H9 (cell line): ENCODE data around the gene HECTD1. TPM values are rescaled to one million over a fixed set of nuclear protein-coding genes. Genes with fewer than 3 reads are reported as not detected.

ENCODE experiments used
- DNase-seq: peaks from one replicate; pipeline ENCODE4 v3.0.0-alpha.2; 2017
- H2AFZ ChIP-seq: one replicate; pipeline ENCODE4 v1.6.1; 2013; ENCODE audit warnings: mild to moderate bottlenecking, low read length, control low read depth, moderate library complexity
- H2AK5ac ChIP-seq: 2 replicates; pipeline ENCODE4 v1.6.1; 2013; ENCODE audit warnings: low read length, control low read depth, mixed read lengths; ENCODE audit not compliant: insufficient read length
- H2BK120ac ChIP-seq: one replicate; pipeline ENCODE4 v1.6.1; 2013; ENCODE audit warnings: low read depth, mild to moderate bottlenecking, low read length, control low read depth, inconsistent platforms; ENCODE audit not compliant: poor library complexity, severe bottlenecking
- H2BK12ac ChIP-seq: 2 replicates; pipeline ENCODE4 v1.6.1; 2013; ENCODE audit warnings: low read length, control low read depth, mixed read lengths, low read depth; ENCODE audit not compliant: insufficient read length
- H2BK15ac ChIP-seq: 2 replicates; pipeline ENCODE4 v1.6.1; 2013; ENCODE audit warnings: low read depth, low read length, control low read depth
- H2BK20ac ChIP-seq: one replicate; pipeline ENCODE4 v1.6.1; 2013; ENCODE audit warnings: low read depth, mild to moderate bottlenecking, low read length, control low read depth, inconsistent platforms; ENCODE audit not compliant: poor library complexity, severe bottlenecking
- H2BK5ac ChIP-seq: 2 replicates; pipeline ENCODE4 v1.6.1; 2013; ENCODE audit warnings: low read length, control low read depth, mixed read lengths; ENCODE audit not compliant: insufficient read length
- H3K14ac ChIP-seq: 2 replicates; pipeline ENCODE4 v1.6.1; 2013; ENCODE audit warnings: low read length, control low read depth; ENCODE audit not compliant: insufficient read depth
- H3K18ac ChIP-seq: 2 replicates; pipeline ENCODE4 v1.6.1; 2013; ENCODE audit warnings: low read depth, mild to moderate bottlenecking, mixed read lengths, low read length, control low read depth; ENCODE audit not compliant: insufficient read length
- H3K23ac ChIP-seq: 2 replicates; pipeline ENCODE4 v1.6.1; 2013; ENCODE audit warnings: low read length, control low read depth, mixed read lengths, low read depth; ENCODE audit not compliant: insufficient read length
- H3K23me2 ChIP-seq: 2 replicates; pipeline ENCODE4 v1.6.1; 2013; ENCODE audit warnings: low read depth, mild to moderate bottlenecking, mixed read lengths, low read length, control low read depth; ENCODE audit not compliant: insufficient read length, poor library complexity, severe bottlenecking
- H3K27ac ChIP-seq: 2 replicates; pipeline ENCODE4 v1.5.1; 2013; ENCODE audit warnings: low read length, control low read depth, mixed read lengths, low read depth; ENCODE audit not compliant: insufficient read length
- H3K27me3 ChIP-seq: 2 replicates; pipeline ENCODE4 v1.6.1; 2013; ENCODE audit warnings: low read length, control low read depth, inconsistent platforms; ENCODE audit not compliant: insufficient read depth
- H3K4ac ChIP-seq: 2 replicates; pipeline ENCODE4 v1.6.1; 2013; ENCODE audit warnings: low read depth, mild to moderate bottlenecking, control low read depth, inconsistent platforms, low read length, moderate library complexity
- H3K4me1 ChIP-seq: 2 replicates; pipeline ENCODE4 v1.6.1; 2013; ENCODE audit warnings: low read length, control low read depth, inconsistent platforms; ENCODE audit not compliant: insufficient read depth
- H3K4me2 ChIP-seq: 2 replicates; pipeline ENCODE4 v1.6.1; 2013; ENCODE audit warnings: low read length, control low read depth, mixed read lengths; ENCODE audit not compliant: insufficient read length, insufficient read depth
- H3K56ac ChIP-seq: 2 replicates; pipeline ENCODE4 v1.6.1; 2013; ENCODE audit warnings: low read depth, mild to moderate bottlenecking, mixed read lengths, low read length, control low read depth; ENCODE audit not compliant: insufficient read length
- H3K79me1 ChIP-seq: 2 replicates; pipeline ENCODE4 v1.6.1; 2013; ENCODE audit warnings: low read depth, mild to moderate bottlenecking, moderate library complexity, low read length, control low read depth, inconsistent platforms; ENCODE audit not compliant: insufficient read depth, poor library complexity, severe bottlenecking
- H3K79me2 ChIP-seq: 2 replicates; pipeline ENCODE4 v1.6.1; 2013; ENCODE audit warnings: low read length, control low read depth, inconsistent platforms; ENCODE audit not compliant: insufficient read depth
- H3K9ac ChIP-seq: 2 replicates; pipeline ENCODE4 v1.6.1; 2013; ENCODE audit warnings: low read length, control low read depth, mixed read lengths; ENCODE audit not compliant: insufficient read length; ENCODE audit errors: extremely low read depth
- H3K9me3 ChIP-seq: one replicate; pipeline ENCODE4 v1.6.1; 2013; ENCODE audit warnings: low read depth, low read length, inconsistent platforms; ENCODE audit not compliant: control insufficient read depth
- H3T11ph ChIP-seq: one replicate; pipeline ENCODE4 v1.6.1; 2013; ENCODE audit warnings: mild to moderate bottlenecking, low read length, control low read depth, inconsistent platforms
- H4K20me1 ChIP-seq: one replicate; pipeline ENCODE4 v1.6.1; 2013; ENCODE audit not compliant: control insufficient read depth, insufficient read length, insufficient read depth
- H4K5ac ChIP-seq: 2 replicates; pipeline ENCODE4 v1.6.1; 2013; ENCODE audit warnings: low read depth, mild to moderate bottlenecking, mixed read lengths, low read length, control low read depth; ENCODE audit not compliant: insufficient read length
- H4K8ac ChIP-seq: replicated peaks from 2 replicates; pipeline ENCODE4 v1.6.1; 2013; ENCODE audit warnings: low read length, control low read depth, mixed read lengths, low read depth; ENCODE audit not compliant: insufficient read length
- H4K91ac ChIP-seq: 2 replicates; pipeline ENCODE4 v1.6.1; 2013; ENCODE audit warnings: low read depth, mild to moderate bottlenecking, moderate library complexity, mixed read lengths, low read length, control low read depth; ENCODE audit not compliant: insufficient read length
- H3K27ac Mint-ChIP-seq, 3 experiments: 2 replicates in 2 of 3; 3 replicates in 1 of 3; pipeline ENCODE4 v1.8.0; 2020 to 2021; ENCODE audit warnings: mixed read lengths in 3 of 3, mild to moderate bottlenecking in 1 of 3, moderate library complexity in 1 of 3
- H3K27me3 Mint-ChIP-seq: 2 replicates; pipeline ENCODE4 v1.8.0; 2021; ENCODE audit warnings: low read depth, mild to moderate bottlenecking, moderate library complexity, mixed read lengths
- H3K36me3 Mint-ChIP-seq, 3 experiments: 2 replicates in 2 of 3; 3 replicates in 1 of 3; pipeline ENCODE4 v1.8.0; 2020 to 2021; ENCODE audit warnings: low read depth in 3 of 3, mixed read lengths in 3 of 3; ENCODE audit not compliant: insufficient read depth in 1 of 3
- H3K4me1 Mint-ChIP-seq, 2 experiments: 2 replicates each; pipeline ENCODE4 v1.8.0; 2020; ENCODE audit warnings: mixed read lengths in 2 of 2
- H3K4me3 Mint-ChIP-seq, 2 experiments: 2 replicates in 1 of 2; 3 replicates in 1 of 2; pipeline ENCODE4 v1.8.0; 2020 to 2021; ENCODE audit warnings: mild to moderate bottlenecking in 2 of 2, mixed read lengths in 2 of 2, moderate library complexity in 1 of 2
- H3K9me3 Mint-ChIP-seq, 2 experiments: 2 replicates in 1 of 2; 3 replicates in 1 of 2; pipeline ENCODE4 v1.8.0; 2020; ENCODE audit warnings: mild to moderate bottlenecking in 2 of 2, mixed read lengths in 2 of 2, moderate library complexity in 1 of 2
- CTCF ChIP-seq: fragments of 200-600 bp; sonication (generic); conservative IDR thresholded peaks from 3 replicates; pipeline ENCODE4 v1.8.0; 2021; ENCODE audit warnings: antibody characterized with exemption, mild to moderate bottlenecking
- WGBS: extraction: QIAGEN DNeasy Blood & Tissue Kit; methylation state at CpG from one replicate; pipeline ENCODE4 v1.1.7; 2013; ENCODE audit warnings: missing lambda C conversion rate, low lambda C conversion rate, mixed read lengths; ENCODE audit not compliant: insufficient read length; ENCODE audit errors: extremely low coverage; 5-methylcytosine and 5-hydroxymethylcytosine counted together
- total RNA-seq: library from RNA; stranded (reverse); gene quantifications from 2 replicates; pipeline ENCODE4 v1.2.1, GENCODE V29; 2021

HECTD1 gene
- total RNA-seq, 1 experiment from 2014 or later: 135 TPM

DNA sequence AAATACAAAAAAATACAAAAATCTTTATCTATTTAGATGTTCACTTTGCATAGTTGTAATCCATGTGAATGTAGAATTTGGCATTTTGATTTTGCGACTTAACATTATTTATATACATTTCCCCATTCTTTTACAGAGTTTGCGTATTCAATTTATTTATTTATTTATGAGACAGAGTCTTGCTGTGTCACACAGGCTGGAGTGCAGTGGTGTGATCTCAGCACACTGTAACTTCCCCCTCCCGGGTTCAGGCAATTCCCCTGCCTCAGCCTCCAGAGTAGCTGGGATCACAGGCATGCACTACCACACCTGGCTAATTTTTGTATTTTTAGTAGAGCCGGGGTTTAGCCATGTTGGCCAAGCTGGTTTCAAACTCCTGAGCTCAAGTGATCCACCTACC, 156.1 kb downstream of the HECTD1 start:
- no peak overlapping the region for H3K18ac ChIP-seq
- H3K23me2 ChIP-seq: no peaks in the 10 kb centered on the region
- no peaks in the 10 kb centered on the region for H3K79me1 ChIP-seq
- no peak overlapping the region for H2BK120ac ChIP-seq
- no peak for DNase-seq
- no peak for TF ChIP-seq CTCF
- no peak overlapping the region for H3K9ac ChIP-seq
- H2AFZ ChIP-seq: no peak overlapping the region
- no peaks in the 10 kb centered on the region for H3K27me3 ChIP-seq
- H4K20me1 ChIP-seq: no peaks in the 10 kb centered on the region
- H3K23ac ChIP-seq: no peak overlapping the region
- H4K5ac ChIP-seq: no peak overlapping the region
- no peak overlapping the region for H2BK5ac ChIP-seq
- H3K9me3 ChIP-seq: no peaks in the 10 kb centered on the region
- H3K36me3 Mint-ChIP-seq: peaks cover 0 to 4% (median 0%) of the 10 kb centered on the region in 3 experiments; a peak in 1 of 7 replicates
- no peaks in the 10 kb centered on the region for H3K27me3 Mint-ChIP-seq
- H4K91ac ChIP-seq: no peak overlapping the region
- no peak overlapping the region for H3K4ac ChIP-seq
- no peaks in the 10 kb centered on the region for H3K9me3 Mint-ChIP-seq
- no peaks in the 10 kb centered on the region for H3K79me2 ChIP-seq
- no peak overlapping the region for H3K4me2 ChIP-seq
- no peak overlapping the region for H3K27ac Mint-ChIP-seq
- no peak overlapping the region for H2BK20ac ChIP-seq
- no peaks in the 10 kb centered on the region for H3K4me1 ChIP-seq
- no peak overlapping the region for H2AK5ac ChIP-seq
- H3T11ph ChIP-seq: no peak overlapping the region
- no peak overlapping the region for H3K56ac ChIP-seq
- no peaks in the 10 kb centered on the region for H3K4me1 Mint-ChIP-seq
- no peak overlapping the region for H3K27ac ChIP-seq
- no peak overlapping the region for H2BK12ac ChIP-seq
- no peak overlapping the region for H3K4me3 Mint-ChIP-seq
- H4K8ac ChIP-seq: no peak overlapping the region
- no peak overlapping the region for H3K14ac ChIP-seq
- no peak overlapping the region for H2BK15ac ChIP-seq
- WGBS: no CpG with 5 or more reads among the region's 4 CpGs
